Heart left ventricle (tissue), 16 donors: ENCODE measurements around the gene AIFM1. TPM values are rescaled to one million over a fixed set of nuclear protein-coding genes. Genes with fewer than 3 reads are reported as not detected.
A peak's percentile ranks its signal among the peaks of the same experiment; 100 is the strongest.

ENCODE experiments used
- ATAC-seq, 4 donors: fragments of 200-7000 bp; cut with Tn5 transposase; one replicate each; pipeline ENCODE4 v1.9.1; 2020 to 2022; ENCODE audit warnings: moderate library complexity in 4 of 4, mild to moderate bottlenecking in 3 of 4, moderate number of reproducible peaks in 1 of 4
- DNase-seq, 5 donors: peaks; one replicate each; pipeline ENCODE4 v3.0.0-alpha.2; 2020
- H3K27ac ChIP-seq, 12 donors: fragments of 200-600 bp; sonication (generic) in 4 of 12; one replicate each; pipeline versions ENCODE4 v1.5.0 to v1.8.0; 2016 to 2022; ENCODE audit warnings: mild to moderate bottlenecking in 2 of 12
- H3K27me3 ChIP-seq, 9 donors: fragments of 200-600 bp; sonication (generic) in 2 of 9; one replicate each; pipeline versions ENCODE4 v1.5.1 to v1.8.0; 2016 to 2022; ENCODE audit warnings: mild to moderate bottlenecking in 3 of 9
- H3K36me3 ChIP-seq, 9 donors: fragments of 200-600 bp; sonication (generic) in 2 of 9; one replicate each; pipeline versions ENCODE4 v1.5.0 to v1.8.0; 2018 to 2022; ENCODE audit warnings: mild to moderate bottlenecking in 2 of 9
- H3K4me1 ChIP-seq, 12 donors: fragments of 200-600 bp; sonication (generic) in 4 of 12; one replicate each; pipeline versions ENCODE4 v1.5.0 to v1.8.0; 2016 to 2022; ENCODE audit warnings: mild to moderate bottlenecking in 3 of 12
- H3K4me3 ChIP-seq, 12 donors: fragments of 200-600 bp; sonication (generic) in 4 of 12; one replicate each; pipeline versions ENCODE4 v1.5.0 to v1.8.0; 2017 to 2022; ENCODE audit warnings: mild to moderate bottlenecking in 9 of 12, moderate library complexity in 4 of 12
- H3K9me3 ChIP-seq, 12 donors: fragments of 200-600 bp; sonication (generic) in 4 of 12; one replicate each; pipeline versions ENCODE4 v1.5.0 to v1.8.0; 2016 to 2022; ENCODE audit warnings: mild to moderate bottlenecking in 1 of 12
- CTCF ChIP-seq, 12 donors: fragments of 200-600 bp; sonication (generic) in 4 of 12; IDR thresholded peaks; one replicate each; pipeline versions ENCODE4 v1.5.0 to v1.8.0; 2018 to 2022; ENCODE audit warnings: antibody characterized with exemption in 12 of 12, mild to moderate bottlenecking in 5 of 12
- POLR2A ChIP-seq, 2 donors: fragments of 450-650 bp; IDR thresholded peaks; one replicate each; pipeline ENCODE4 v1.6.1; 2017; ENCODE audit warnings: antibody characterized with exemption in 2 of 2, mild to moderate bottlenecking in 2 of 2, moderate library complexity in 2 of 2
- whole genome bisulfite sequencing, 4 donors: extraction: QIAGEN DNeasy Blood & Tissue Kit in 2 of 4; methylation state at CpG; one replicate each; pipeline versions ENCODE4 v1.1.5 to v1.1.7; 2013 to 2018; 5-methylcytosine and 5-hydroxymethylcytosine counted together
- intact Hi-C, 10 donors: fragments of 100-400 bp; cut with DNase I; formaldehyde crosslinking; loops; one replicate each; pipeline versions ENCODE4 v1.11.1 to v1.14.2; 2022
- polyA plus RNA-seq, 2 donors: library from polyadenylated mRNA; stranded (reverse); fragments of 200-250 nt; gene quantifications; one replicate each; pipeline ENCODE4 v1.2.3, GENCODE V29; 2013
- total RNA-seq, 9 donors: library from RNA; depleted of rRNA in 2 of 9; stranded (reverse); fragments of >200 nt in 2 of 9; fragmentation: NEBNext Ultra II Directional in 3 of 9; extraction: Animal tissue kit (Norgen Biotek cat#: 25700) in 3 of 9; gene quantifications; one replicate each; pipeline versions ENCODE4 v1.1.0 to v1.2.4, GENCODE V29; 2016 to 2023
- donor health status: ischemic (EF 13 %, LVEDD 7.1; RV severe dilation, severe dysfunction).
- donor health status: healthy with polysubstance abuse.
- donor health status: DM: no; HTN: yes; CAD: no.
- donor health status: DM: no; HTN: no; CAD: no.
- donor health status: ischemic (EF 25% LVEDD 6.9; RV normal size, moderate dysfunction).
- donor health status: ischemic (EF 25% LVEDD 5.7; RV mildly dilated, moderate dysfunction).
- donor health status: healthy.
- donor health status: DM: yes; HTN: yes; CAD: no.
- donor health status: ischemic (EF 35%, LVEDD 5.7; RV mildly dilated, moderate dysfunction).
- donor health status: nonischemic (EF 11% LVEDD 7.7; RV severe dilation, severe dysfunction).
- donor health status: DM: yes; HTN: yes; CAD: no.
- donor health status: PGD.
- donor health status: ischemic (EF 29% LVEDD 5.4; RV normal size, mild dysfunction).
- donor health status: nonischemic (EF 23%, LVEDD 6.1; RV moderate dilation, normal function).

Gene AIFM1
- total and polyA plus RNA-seq, 11 donors = 73.7 to 164 (median 109) TPM

- H3K4me3 ChIP-seq = no peak overlapping the region
- ATAC-seq (no peak), DNase-seq (no peak)
- H3K4me1 ChIP-seq = peaks cover 0 to 3% (median 0%) of the 10 kb centered on the region in 12 donors
- WGBS, 4 donors = 74 to 91% (median 88%) methylated on average over 8 of the region's 8 CpGs
- H3K9me3 ChIP-seq = no peaks in the 10 kb centered on the region
- no peak for TF ChIP-seq CTCF (IDR thresholded peaks at IDR 0.05)
- TF ChIP-seq POLR2A (IDR thresholded peaks at IDR 0.05) = no peak
- intact Hi-C loops = no loop called here
- no peaks in the 10 kb centered on the region for H3K27me3 ChIP-seq
- H3K36me3 ChIP-seq = peaks cover 0 to 89% (median 47%) of the 10 kb centered on the region in 9 donors
- H3K27ac ChIP-seq = no peak overlapping the region
Observed at GRCh38 chrX:130136961-130137360, 28.7 kb downstream of the AIFM1 start.

GRCh38 chrX:130136496-130136895 lies 29.1 kb downstream of the AIFM1 start:
- peaks cover 0 to 89% (median 49%) of the 10 kb centered on the region in 9 donors for H3K36me3 ChIP-seq
- H3K9me3 ChIP-seq = no peaks in the 10 kb centered on the region
- DNase-seq (no peak), ATAC-seq (no peak)
- WGBS, 4 donors = 68 to 78% (median 73%) methylated on average over 5 of the region's 5 CpGs
- peaks cover 0 to 3% (median 0%) of the 10 kb centered on the region in 12 donors for H3K4me1 ChIP-seq
- no peak overlapping the region for H3K4me3 ChIP-seq
- no peak overlapping the region for H3K27ac ChIP-seq
- intact Hi-C loops = no loop called here
- TF ChIP-seq POLR2A (IDR thresholded peaks at IDR 0.05) (no peak), CTCF (IDR thresholded peaks at IDR 0.05) (no peak)
- H3K27me3 ChIP-seq = no peaks in the 10 kb centered on the region

DNA sequence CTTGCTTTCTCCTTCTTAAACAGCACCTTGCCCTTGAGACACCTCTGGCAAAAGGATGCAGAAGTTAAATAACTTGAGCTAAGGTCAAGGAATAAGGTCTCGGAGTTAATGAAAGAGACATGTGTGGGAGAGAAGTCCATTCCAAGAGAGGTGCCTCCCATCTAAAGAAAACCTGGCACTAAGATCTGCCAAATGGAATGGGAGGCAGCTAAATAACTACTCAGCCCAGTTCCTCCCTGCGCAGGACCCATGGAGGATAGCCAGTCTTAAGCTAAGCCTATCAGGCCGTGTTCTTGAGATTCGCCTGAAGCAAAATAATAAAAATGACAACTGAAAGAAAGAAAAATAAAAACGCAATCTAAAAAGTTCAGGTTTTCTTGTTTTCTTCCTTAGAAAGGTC lies 34.7 kb downstream of the AIFM1 start:
- TF ChIP-seq CTCF (IDR thresholded peaks at IDR 0.05) = no peak
- no peak for TF ChIP-seq POLR2A (IDR thresholded peaks at IDR 0.05)
- Histone ChIP-seq H3K36me3 (peaks cover 0 to 88% (median 59%) of the 10 kb centered on the region in 9 donors), H3K27ac (no peak overlapping the region), H3K4me3 (no peak overlapping the region), H3K27me3 (no peaks in the 10 kb centered on the region), H3K4me1 (peaks cover 0 to 4% (median under 1%) of the 10 kb centered on the region in 12 donors), H3K9me3 (no peaks in the 10 kb centered on the region)
- intact Hi-C loops = no loop called here
- no peak for ATAC-seq
- DNase-seq = no peak
- WGBS, 4 donors = 80 to 90% (median 85%) methylated on average over 5 of the region's 5 CpGs

DNA sequence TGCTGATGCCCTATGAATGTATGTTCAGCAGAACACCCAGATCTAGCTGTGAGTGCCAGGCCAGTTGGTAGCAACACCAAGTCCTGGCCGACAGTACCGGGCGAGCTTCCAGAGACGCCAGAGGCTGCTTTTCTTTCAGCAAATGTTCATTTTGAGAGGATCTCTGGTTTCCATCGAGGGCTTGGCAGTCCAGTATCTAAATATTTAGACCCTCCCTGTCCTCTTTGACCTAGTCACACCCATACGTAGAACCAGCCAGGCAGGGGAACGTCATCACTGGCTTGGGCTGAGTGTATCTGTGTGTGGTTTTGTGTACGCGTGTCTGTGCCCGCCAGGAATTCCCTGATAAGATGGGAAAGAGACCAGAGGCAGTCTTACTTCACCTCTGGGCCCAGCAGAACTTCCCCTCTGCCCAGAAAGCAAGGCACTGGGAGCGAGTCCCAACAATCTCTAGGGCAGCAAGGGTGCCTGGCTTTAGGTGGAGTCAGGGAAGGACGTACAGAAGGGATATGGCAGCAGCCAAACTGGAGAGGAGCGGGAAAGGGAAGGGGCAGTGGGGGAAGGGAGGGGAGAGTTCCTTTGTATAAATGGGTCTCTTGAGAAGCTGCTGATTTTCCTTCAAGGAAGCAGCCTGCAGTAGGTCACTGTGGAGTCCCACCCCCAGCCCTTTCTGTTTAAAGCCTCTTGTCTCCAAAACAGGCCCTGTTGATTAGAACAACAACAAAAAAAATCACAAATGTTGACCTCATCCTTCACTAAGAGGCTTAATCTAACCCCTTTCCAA lies 40.4 kb downstream of the AIFM1 start:
- Histone ChIP-seq H3K27me3 (peaks cover 0 to 7% (median 0%) of the 10 kb centered on the region in 9 donors), H3K36me3 (peaks cover 0 to 32% (median 24%) of the 10 kb centered on the region in 9 donors), H3K4me1 (peaks cover 0 to 30% (median 7%) of the 10 kb centered on the region in 12 donors), H3K27ac (peak overlapping the region; percentile 47 to 86 (median 73)), H3K9me3 (no peaks in the 10 kb centered on the region), H3K4me3 (no peak overlapping the region)
- DNase-seq (peak; percentile 59 to 80 (median 64)), ATAC-seq (peak; percentile 81 to 90 (median 87))
- intact Hi-C loops = loop anchor here in 4 of 10 donors (5.0 to 10.0 kb wide), 4 partner anchors 42 to 70 kb away; partner anchors contain the start of genes RAB33A (in 2 of the 4) and AIFM1 (in 1 of the 4)
- WGBS, 4 donors = 25 to 59% (median 42%) methylated on average over 9 to 13 of the region's 13 CpGs
- TF ChIP-seq POLR2A (IDR thresholded peaks at IDR 0.05) (no peak), CTCF (IDR thresholded peaks at IDR 0.05) (no peak)
